Astrocyte of the spinal cord (primary cell): ENCODE results near the gene MBD6.
A peak's percentile ranks its signal among the peaks of the same experiment; 100 is the strongest.
"Not testable (repeated sequence)": the region's sequence is repeated elsewhere in the genome, so short reads cannot be mapped to it uniquely, and the experiment has no call there.

Experiments used
- DNase-seq: peaks from one replicate; pipeline ENCODE4 v3.0.0; 2011; ENCODE audit warnings: low read depth, low spot score
- H3K4me3 ChIP-seq: 2 replicates; pipeline ENCODE4 v1.5.1; 2011; ENCODE audit warnings: low read depth, mild to moderate bottlenecking, low read length, moderate library complexity
- CTCF ChIP-seq: IDR thresholded peaks from 2 replicates; pipeline ENCODE4 v1.5.1; 2012; ENCODE audit warnings: low read depth, mild to moderate bottlenecking, low read length, inconsistent platforms
- in situ Hi-C: cut with HindIII; loops from 2 replicates; pipeline ENCODE4 v1.10.0; 2017; ENCODE audit warnings: low sequenced_read_pairs

The MBD6 gene

GRCh38 chr12:57498132-57498502 lies 24.5 kb upstream of the MBD6 start:
- no peak for DNase-seq
- H3K4me3 ChIP-seq, result no peak overlapping the region
- in situ Hi-C loops, result no loop called here
- TF ChIP-seq CTCF, result peak; percentile 15

GRCh38 chr12:57498571-57498970 lies 24.1 kb upstream of the MBD6 start:
- DNase-seq, result no peak
- in situ Hi-C loops, result no loop called here
- H3K4me3 ChIP-seq, result no peak overlapping the region
- no peak for TF ChIP-seq CTCF

GRCh38 chr12:57500213-57500612 lies 22.4 kb upstream of the MBD6 start:
- H3K4me3 ChIP-seq, result no peak overlapping the region
- in situ Hi-C loops, result no loop called here
- no peak for TF ChIP-seq CTCF
- no peak for DNase-seq

GRCh38 chr12:57502311-57502969 lies 20.2 kb upstream of the MBD6 start:
- in situ Hi-C loops, DNase-seq, H3K4me3 ChIP-seq: not testable (repeated sequence)

- in situ Hi-C loops, DNase-seq, H3K4me3 ChIP-seq: not testable (repeated sequence)
These were observed 16.1 kb upstream of the MBD6 start for GRCh38 chr12:57506541-57506940.

GRCh38 chr12:57507796-57508195 lies 14.8 kb upstream of the MBD6 start:
- H3K4me3 ChIP-seq, DNase-seq, in situ Hi-C loops: not testable (repeated sequence)

GRCh38 chr12:57511161-57511560 lies 11.5 kb upstream of the MBD6 start:
- in situ Hi-C loops, result no loop called here
- H3K4me3 ChIP-seq, result no peak overlapping the region
- DNase-seq, result no peak
- TF ChIP-seq CTCF, result no peak

- in situ Hi-C loops, result no loop called here
- no peak for DNase-seq
- no peak overlapping the region for H3K4me3 ChIP-seq
- TF ChIP-seq CTCF, result no peak
These were observed 10.9 kb upstream of the MBD6 start for GRCh38 chr12:57511588-57512325.
